H1 (cell line): ENCODE data around the gene GOLGA8G.
"Not testable (repeated sequence)": the region's sequence is repeated elsewhere in the genome, so short reads cannot be mapped to it uniquely, and the experiment has no call there.

Experiments
- CBX8 ChIP-seq: fragments of 300-800, 300-1000 bp; sonication (generic); IDR thresholded peaks from 2 replicates; pipeline ENCODE4 v1.7.1; 2016; ENCODE audit warnings: low read depth, low read length, borderline replicate concordance
- CREB1 ChIP-seq: IDR thresholded peaks from 2 replicates; pipeline ENCODE4 v1.6.1; 2012; ENCODE audit warnings: inconsistent platforms
- CTCF ChIP-seq, 3 experiments: IDR thresholded peaks; 1 replicate in 2 of 3; 2 replicates in 1 of 3; pipeline versions ENCODE4 v1.5.1 to v1.6.1; 2011; ENCODE audit warnings: low read length in 3 of 3, mild to moderate bottlenecking in 3 of 3, inconsistent platforms in 2 of 3, low read depth in 1 of 3, moderate library complexity in 1 of 3; ENCODE audit not compliant: insufficient read depth in 1 of 3; ENCODE audit errors: control extremely low read depth in 1 of 3
- EP300 ChIP-seq, 2 experiments: IDR thresholded peaks; 1 replicate in 1 of 2; 2 replicates in 1 of 2; pipeline ENCODE4 v1.6.1; 2011 to 2012; ENCODE audit warnings: low read depth in 2 of 2, low read length in 2 of 2, mild to moderate bottlenecking in 2 of 2, borderline replicate concordance in 1 of 2, inconsistent platforms in 1 of 2, moderate library complexity in 1 of 2
- EZH2 ChIP-seq: fragments of 200-600 bp; sonication (generic); IDR thresholded peaks from 2 replicates; pipeline ENCODE4 v1.7.1; 2012; ENCODE audit warnings: low read depth, mild to moderate bottlenecking, moderate library complexity, low read length, inconsistent platforms; ENCODE audit not compliant: severe bottlenecking
- KDM1A ChIP-seq: fragments of 200-600, 300-600 bp; sonication (generic); IDR thresholded peaks from 2 replicates; pipeline ENCODE4 v1.7.1; 2016; ENCODE audit warnings: mild to moderate bottlenecking, low read length, borderline replicate concordance
- NRF1 ChIP-seq: IDR thresholded peaks from 2 replicates; pipeline ENCODE4 v1.6.1; 2011; ENCODE audit warnings: mild to moderate bottlenecking, low read depth, low read length, improper control_type of control experiment
- POLR2A ChIP-seq, 2 experiments: IDR thresholded peaks; 1 replicate in 1 of 2; 2 replicates in 1 of 2; pipeline ENCODE4 v1.6.1; 2011; ENCODE audit warnings: low read depth in 2 of 2, low read length in 2 of 2, mild to moderate bottlenecking in 2 of 2; ENCODE audit errors: control extremely low read depth in 1 of 2
- RFX5 ChIP-seq: IDR thresholded peaks from 2 replicates; pipeline ENCODE4 v1.6.1; 2011; ENCODE audit warnings: low read depth, low read length, improper control_type of control experiment, borderline replicate concordance
- SIX5 ChIP-seq: IDR thresholded peaks from 2 replicates; pipeline ENCODE4 v1.6.1; 2011; ENCODE audit warnings: mild to moderate bottlenecking, low read depth, low read length
- SUZ12 ChIP-seq: fragments of 200-600 bp; sonication (generic); IDR thresholded peaks from 2 replicates; pipeline ENCODE4 v1.6.1; 2012; ENCODE audit warnings: mild to moderate bottlenecking, inconsistent platforms, low read length, moderate library complexity, mixed read lengths
- TAF1 ChIP-seq: IDR thresholded peaks from 2 replicates; pipeline ENCODE4 v1.6.1; 2011; ENCODE audit warnings: mild to moderate bottlenecking, low read depth, low read length
- ZNF274 ChIP-seq: IDR thresholded peaks from 2 replicates; pipeline ENCODE4 v1.7.0; 2012; ENCODE audit warnings: low read length, borderline replicate concordance; ENCODE audit errors: extremely low read depth

GRCh38 chr15:28514128-28514527 is 18.6 kb downstream of the GOLGA8G start:
- TF ChIP-seq CTCF (IDR thresholded peaks at IDR 0.05; ENCODE audit: control extremely low read depth in 1 of 3, insufficient read depth in 1 of 3, low read depth in 1 of 3, low read length in 3 of 3); NRF1; CBX8; EP300 (IDR thresholded peaks at IDR 0.05; ENCODE audit: borderline replicate concordance in 1 of 2, low read depth in 2 of 2, low read length in 2 of 2); CREB1; EZH2; ZNF274; POLR2A (IDR thresholded peaks at IDR 0.05; ENCODE audit: control extremely low read depth in 1 of 2, low read depth in 2 of 2, low read length in 2 of 2); RFX5; SUZ12; SIX5; TAF1; KDM1A: not testable (repeated sequence)
